HG02970 (cell line): ENCODE results near the gene CBFA2T2.
"Not testable (repeated sequence)": the region's sequence is repeated elsewhere in the genome, so short reads cannot be mapped to it uniquely, and the experiment has no call there.

Experiments used
- ATAC-seq: cut with Tn5 transposase; IDR thresholded peaks from one replicate; pipeline ENCODE4 v1.9.1; 2021; ENCODE audit warnings: mild to moderate bottlenecking, moderate library complexity, moderate number of reproducible peaks; ENCODE audit not compliant: unreplicated experiment, low FRiP score

Gene CBFA2T2

DNA sequence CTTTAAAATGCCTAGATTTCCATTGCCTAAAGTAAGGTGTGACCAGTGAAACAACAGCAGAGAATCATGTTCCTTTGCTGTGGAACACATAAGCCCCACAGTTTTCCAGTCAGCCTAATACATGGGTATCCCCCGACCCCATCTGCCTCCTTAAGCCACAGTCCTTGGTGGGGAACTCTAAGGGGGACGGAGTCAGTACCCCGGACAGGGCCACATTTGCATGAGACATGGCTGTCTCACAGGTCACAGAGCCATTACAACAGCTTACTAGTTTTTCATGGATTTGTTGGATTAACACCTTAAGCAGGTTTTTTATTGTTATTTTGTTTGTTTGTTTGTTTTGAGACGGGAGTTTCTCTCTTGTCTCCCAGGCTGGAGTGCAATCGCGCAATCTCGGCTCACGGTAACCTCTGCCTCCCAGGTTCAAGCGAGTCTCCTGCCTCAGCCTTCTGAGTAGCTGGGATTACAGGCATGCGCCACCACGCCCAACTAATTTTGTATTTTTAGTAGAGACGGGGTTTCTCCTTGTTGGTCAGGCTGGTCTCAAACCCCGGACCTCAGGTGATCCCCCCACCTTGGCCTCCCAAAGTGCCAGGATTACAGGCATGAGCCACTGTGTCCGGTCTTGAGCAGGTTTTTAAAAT is 157.2 kb downstream of the CBFA2T2 start:
- ATAC-seq: not testable (repeated sequence)

DNA sequence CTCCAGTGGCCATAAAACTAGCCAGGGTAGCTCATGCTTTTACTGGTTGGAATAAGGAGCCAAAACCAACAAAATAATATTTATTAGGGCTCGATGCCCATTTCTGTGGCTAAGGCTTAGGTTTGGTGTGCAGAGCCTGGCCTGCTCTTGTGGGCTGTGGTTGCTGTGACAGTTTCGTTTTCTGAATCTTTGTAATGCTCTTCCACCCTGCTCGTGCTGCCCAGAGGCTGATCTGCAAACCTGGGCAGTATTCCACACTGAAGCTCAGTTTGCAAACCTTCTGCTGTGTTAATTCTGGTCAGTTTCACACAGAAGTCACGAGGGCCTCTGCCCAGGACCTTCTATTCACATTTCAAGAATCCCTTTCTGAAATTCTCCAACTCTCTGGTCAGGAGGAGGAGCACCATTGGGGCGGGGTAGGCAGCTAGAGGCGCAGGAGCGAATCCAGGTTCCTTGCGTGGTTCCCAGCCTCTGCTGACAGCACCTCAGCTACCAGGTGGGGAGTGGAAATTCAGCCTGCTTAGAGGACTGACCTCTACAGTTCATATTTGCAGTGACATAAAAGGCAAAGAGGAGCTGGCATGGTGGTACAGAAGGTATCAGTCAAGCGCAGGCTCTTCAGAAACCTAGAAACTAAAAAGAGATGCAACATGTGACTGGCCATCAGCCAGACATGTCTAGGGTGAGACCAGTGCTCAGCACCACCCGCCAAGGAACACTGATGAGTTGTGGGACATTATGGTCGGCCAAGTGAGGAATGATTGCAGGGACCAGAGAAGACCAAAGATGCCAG is 157.9 kb downstream of the CBFA2T2 start:
- no peak for ATAC-seq

GRCh38 chr20:33648396-33649004 is 158.6 kb downstream of the CBFA2T2 start:
- no peak for ATAC-seq

GRCh38 chr20:33649201-33649681 is 159.3 kb downstream of the CBFA2T2 start:
- no peak for ATAC-seq

DNA sequence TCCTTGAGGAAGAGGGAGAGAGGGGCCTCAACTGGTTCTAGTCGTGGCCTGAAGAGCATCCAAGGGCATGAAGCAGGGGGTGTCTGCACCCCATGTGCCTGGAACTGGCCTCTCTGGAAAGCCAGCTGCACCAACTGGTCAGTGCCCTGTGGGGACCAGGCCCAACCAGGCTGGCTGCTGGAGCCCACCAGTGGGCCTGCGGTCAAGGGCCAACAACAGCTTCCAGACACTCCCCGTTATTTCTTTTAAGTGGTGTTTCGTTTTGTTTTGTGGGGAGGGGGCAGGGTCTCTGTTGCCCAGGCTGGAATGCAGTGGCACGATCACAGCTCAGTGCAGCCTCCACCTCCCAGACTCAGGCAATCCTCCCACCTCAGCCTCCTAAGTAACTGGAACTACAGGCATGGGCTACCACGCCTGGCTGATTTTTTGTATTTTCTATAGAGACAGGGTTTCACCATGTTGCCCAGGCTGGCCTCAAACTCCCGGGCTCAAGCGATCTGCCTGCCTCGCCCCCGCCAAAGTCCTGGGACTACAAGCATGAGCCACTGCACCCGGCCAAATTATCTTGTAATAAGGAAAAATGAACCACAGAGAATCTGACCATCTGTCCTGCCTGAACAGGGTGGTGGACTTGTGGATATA is 160.3 kb downstream of the CBFA2T2 start:
- no peak for ATAC-seq

DNA sequence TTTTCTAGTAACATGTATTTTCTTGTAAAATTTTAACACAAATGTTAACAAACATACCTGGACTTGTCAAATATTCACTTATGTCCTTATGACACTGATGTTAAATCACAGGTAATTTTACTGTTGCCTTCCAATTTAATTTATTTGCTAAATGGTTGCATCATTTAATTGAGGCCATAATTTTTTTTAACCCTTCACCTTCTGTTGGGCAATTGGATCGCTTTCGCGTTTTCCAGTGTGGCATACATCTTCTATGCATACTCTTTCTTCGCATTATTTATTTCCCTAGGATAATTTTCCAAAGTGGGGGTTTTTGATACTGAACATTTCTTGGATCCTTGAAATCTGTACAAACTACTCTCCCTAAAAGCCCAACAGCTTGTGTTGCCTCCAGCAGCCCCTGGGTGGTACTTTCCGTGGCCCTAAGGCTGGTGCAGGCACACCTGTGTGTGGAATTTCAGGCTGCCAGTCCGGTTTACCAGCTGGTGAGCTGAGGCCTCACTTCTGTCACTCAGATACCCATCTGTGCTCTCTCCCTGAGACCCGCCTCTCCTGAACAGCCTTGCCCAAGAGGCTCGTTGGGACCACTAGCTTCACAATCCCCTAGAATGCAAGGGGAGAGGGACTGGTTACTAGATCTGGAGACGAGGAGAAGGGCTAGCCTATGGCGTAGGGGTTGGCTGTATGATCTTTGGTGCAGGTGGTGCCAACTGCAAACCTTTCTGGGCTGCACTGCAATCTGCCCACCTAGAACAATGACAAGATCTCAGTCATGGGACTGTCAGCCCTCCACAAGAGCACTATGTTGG is 161.1 kb downstream of the CBFA2T2 start:
- ATAC-seq: no peak

- no peak for ATAC-seq
Measured at GRCh38 chr20:33651562-33652048, 161.7 kb downstream of the CBFA2T2 start.

GRCh38 chr20:33653218-33653899 is 163.5 kb downstream of the CBFA2T2 start:
- ATAC-seq: no peak

GRCh38 chr20:33653900-33654596 is 164.2 kb downstream of the CBFA2T2 start:
- no peak for ATAC-seq

- no peak for ATAC-seq
Measured at GRCh38 chr20:33654680-33655161, 164.8 kb downstream of the CBFA2T2 start.

- no peak for ATAC-seq
Measured at GRCh38 chr20:33655164-33655563, 165.3 kb downstream of the CBFA2T2 start.

DNA sequence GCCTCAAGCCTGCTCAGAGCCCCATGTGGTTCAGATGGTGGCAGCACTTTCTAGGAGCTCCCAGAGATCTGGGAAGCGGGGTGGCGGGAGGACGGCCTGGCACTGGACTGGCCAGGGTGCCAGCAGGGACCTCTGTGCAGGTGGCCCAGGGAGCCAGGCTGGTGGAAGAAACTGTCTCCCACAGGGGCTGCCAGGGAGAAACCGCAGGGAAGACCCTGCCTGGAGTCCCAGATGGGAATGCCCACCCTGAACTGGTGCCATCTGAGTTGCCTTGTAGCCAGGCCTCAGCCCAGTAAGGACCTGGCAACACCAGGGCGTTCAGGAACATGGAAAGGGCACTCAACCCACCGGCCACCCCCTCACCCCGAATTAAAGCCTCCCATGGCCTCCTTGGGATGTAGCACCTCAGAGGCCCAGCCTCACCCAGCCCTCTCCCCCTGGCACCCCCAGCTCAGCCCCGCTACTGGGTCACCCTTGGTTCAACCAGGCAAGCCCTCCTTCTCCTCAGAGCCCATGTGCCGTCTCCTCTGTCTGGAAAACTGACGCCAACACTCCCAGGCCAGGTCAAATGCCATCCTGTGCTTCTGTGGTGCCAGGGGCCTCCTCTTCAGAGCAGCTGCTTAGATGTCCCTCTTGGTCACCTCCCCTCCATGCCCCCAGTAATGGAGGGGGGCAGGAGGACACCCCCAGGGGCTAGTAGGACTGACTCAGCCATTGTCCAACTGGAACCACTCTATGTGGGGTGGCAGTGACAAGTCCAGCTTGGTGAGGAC is 166.3 kb downstream of the CBFA2T2 start:
- ATAC-seq: no peak

GRCh38 chr20:33656783-33657703 is 167.1 kb downstream of the CBFA2T2 start:
- no peak for ATAC-seq

DNA sequence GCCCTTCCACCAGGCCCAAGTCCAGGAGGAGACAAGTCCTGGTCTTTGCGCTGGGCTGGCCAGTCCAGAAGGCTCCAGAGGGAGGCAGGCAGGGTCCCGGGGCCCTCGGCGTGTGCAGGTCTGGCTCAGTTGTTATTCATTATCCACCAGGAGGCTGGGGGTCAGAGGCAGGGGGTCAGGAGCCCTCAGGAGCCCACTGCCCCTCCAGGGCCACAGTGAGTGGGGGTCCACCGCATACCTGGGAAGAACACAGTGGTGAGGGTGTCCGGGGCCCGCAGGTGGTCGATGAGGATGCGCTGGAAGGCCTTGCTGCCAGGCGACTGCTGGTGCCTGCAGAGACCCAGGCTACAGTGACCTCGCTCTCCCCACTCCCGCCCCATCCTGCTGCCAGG is 167.8 kb downstream of the CBFA2T2 start:
- ATAC-seq: no peak

GRCh38 chr20:33658510-33658909 is 168.6 kb downstream of the CBFA2T2 start:
- ATAC-seq: no peak

DNA sequence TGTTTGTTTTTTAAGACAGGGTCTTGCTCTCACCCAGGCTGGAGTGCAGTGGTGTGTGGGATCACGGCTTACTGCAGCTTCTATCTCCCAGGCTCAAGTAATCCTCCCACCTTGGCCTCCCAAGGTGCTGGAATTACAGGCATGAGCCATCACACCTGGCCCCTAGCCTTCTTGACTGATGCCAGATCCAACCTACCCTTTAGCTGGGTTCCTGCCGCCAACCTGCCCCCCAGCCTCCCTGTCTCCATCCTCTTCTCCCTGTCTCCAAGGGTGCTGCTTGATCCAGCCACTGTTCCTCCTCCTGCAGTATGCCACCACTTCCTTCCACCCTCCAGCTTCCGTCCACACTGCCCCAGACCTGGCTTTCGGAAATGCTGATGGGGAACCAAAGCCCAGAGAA is 169.0 kb downstream of the CBFA2T2 start:
- no peak for ATAC-seq
